HG03103 (cell line): ENCODE results near the gene CSH2.
"Not testable (repeated sequence)": the region's sequence is repeated elsewhere in the genome, so short reads cannot be mapped to it uniquely, and the experiment has no call there.

ENCODE experiments used
- ATAC-seq: cut with Tn5 transposase; IDR thresholded peaks from one replicate; pipeline ENCODE4 v1.9.1; 2021; ENCODE audit warnings: low read depth; ENCODE audit not compliant: unreplicated experiment

CSH2 gene

GRCh38 chr17:63898899-63899798 is 25.7 kb upstream of the CSH2 start:
- ATAC-seq = not testable (repeated sequence)

- ATAC-seq = not testable (repeated sequence)
These were observed 23.3 kb upstream of the CSH2 start, which contains the start of gene CSH1 for GRCh38 chr17:63896524-63897354. Gene CSH1 (minus strand): TSS chr17:63896574. CDS start chr17:63896511, 63 bp downstream.

GRCh38 chr17:63894821-63895220 is 21.3 kb upstream of the CSH2 start:
- ATAC-seq = not testable (repeated sequence)

- ATAC-seq = not testable (repeated sequence)
These were observed 20.5 kb upstream of the CSH2 start for GRCh38 chr17:63894021-63894420.

- not testable (repeated sequence) for ATAC-seq
These were observed 19.0 kb upstream of the CSH2 start for GRCh38 chr17:63892316-63893037.

GRCh38 chr17:63889026-63889848 is 15.8 kb upstream of the CSH2 start:
- ATAC-seq = not testable (repeated sequence)

- ATAC-seq = not testable (repeated sequence)
These were observed 11.6 kb upstream of the CSH2 start for GRCh38 chr17:63885119-63885518.

GRCh38 chr17:63882626-63883126 is 9.2 kb upstream of the CSH2 start:
- ATAC-seq = not testable (repeated sequence)

- no peak for ATAC-seq
These were observed 8.6 kb upstream of the CSH2 start, which contains the start of gene GH2 for GRCh38 chr17:63881935-63882601. Gene GH2 (minus strand): TSS chr17:63881944. CDS start chr17:63881801, 143 bp downstream.

GRCh38 chr17:63881337-63881736 is 7.9 kb upstream of the CSH2 start:
- not testable (repeated sequence) for ATAC-seq

- no peak for ATAC-seq
These were observed 7.2 kb upstream of the CSH2 start for GRCh38 chr17:63880706-63881105.

GRCh38 chr17:63878413-63878812 is 4.9 kb upstream of the CSH2 start:
- ATAC-seq = not testable (repeated sequence)

- ATAC-seq = not testable (repeated sequence)
These were observed 1.2 kb upstream of the CSH2 start for GRCh38 chr17:63874693-63875092.

GRCh38 chr17:63874061-63874626 is 667 bp upstream of the CSH2 start:
- not testable (repeated sequence) for ATAC-seq

GRCh38 chr17:63871646-63872365 is 1.7 kb downstream of the CSH2 start:
- ATAC-seq = not testable (repeated sequence)

GRCh38 chr17:63870292-63870665 is 3.2 kb downstream of the CSH2 start:
- not testable (repeated sequence) for ATAC-seq

- not testable (repeated sequence) for ATAC-seq
These were observed 3.8 kb downstream of the CSH2 start for GRCh38 chr17:63869491-63870291.
